ENCODE data around the gene DCLK1.
"Not testable (repeated sequence)": the region's sequence is repeated elsewhere in the genome, so short reads cannot be mapped to it uniquely, and the experiment has no call there.

The DCLK1 gene

DNA sequence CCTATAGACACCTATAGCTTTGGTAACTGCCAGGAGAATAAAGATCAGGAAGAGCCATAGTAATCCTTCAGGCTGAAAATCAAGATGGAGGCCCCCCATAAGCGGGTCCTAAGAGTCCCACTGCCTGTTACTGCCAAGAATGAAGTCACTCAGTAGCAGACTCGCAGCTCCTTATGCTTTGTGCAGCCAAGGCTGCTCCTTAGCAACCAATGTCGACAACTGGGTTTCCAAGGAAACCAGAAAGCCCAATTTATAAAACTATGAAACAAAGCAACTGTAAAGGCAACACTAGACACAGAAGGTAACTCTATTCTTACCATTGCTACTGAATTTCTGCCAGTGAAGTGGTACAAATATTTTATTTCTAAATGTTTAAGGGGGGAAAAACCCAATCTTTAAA lies 56.5 kb downstream of the DCLK1 start:
- no CpG with 5 or more reads among the region's 3 CpGs for WGBS (ENCODE audit: extremely low coverage, insufficient coverage, insufficient read length)
- H2AFZ ChIP-seq (ENCODE audit: insufficient read depth, low read length, poor library complexity), result no peak overlapping the region
- no peaks in the 10 kb centered on the region for H3K79me2 ChIP-seq (ENCODE audit: control insufficient read depth, insufficient read depth, low read length, poor library complexity)
- no peak overlapping the region for H3K23ac ChIP-seq (ENCODE audit: low read length)
- H2AK5ac ChIP-seq (ENCODE audit: low read length), result no peak overlapping the region
- H3K4me3 ChIP-seq (ENCODE audit: low read depth, low read length), result no peak overlapping the region
- H4K91ac ChIP-seq (ENCODE audit: low read depth, low read length), result no peak overlapping the region
- DNase-seq, result peak in 1 of 2 donors; percentile 22
- no peak overlapping the region for H3K27ac ChIP-seq (ENCODE audit: low read depth, low read length)
- peaks cover 2% of the 10 kb centered on the region for H3K27me3 ChIP-seq (ENCODE audit: insufficient read depth, low read length)
- H2BK5ac ChIP-seq (ENCODE audit: low read depth, low read length, poor library complexity), result no peak overlapping the region
- no peaks in the 10 kb centered on the region for H3K36me3 ChIP-seq (ENCODE audit: control insufficient read depth in 1 of 2, insufficient read depth in 2 of 2, low read length in 2 of 2)
- no peak overlapping the region for H2BK12ac ChIP-seq (ENCODE audit: low read length)
- no peak overlapping the region for H3K4ac ChIP-seq (ENCODE audit: low read depth, low read length)
- no peak overlapping the region for H3K4me2 ChIP-seq (ENCODE audit: low read length)
- H3K18ac ChIP-seq (ENCODE audit: low read length), result no peak overlapping the region
- H4K8ac ChIP-seq (ENCODE audit: low read depth, low read length), result no peak overlapping the region
- H3K79me1 ChIP-seq (ENCODE audit: low read length), result no peaks in the 10 kb centered on the region
- no peak overlapping the region for H3K9ac ChIP-seq (ENCODE audit: low read length)
- H2BK120ac ChIP-seq (ENCODE audit: insufficient read depth, low read length, poor library complexity), result no peak overlapping the region
- H3K9me3 ChIP-seq (ENCODE audit: insufficient read depth, low read depth, low read length), result no peaks in the 10 kb centered on the region
- H3K14ac ChIP-seq (ENCODE audit: low read length), result no peak overlapping the region
- H3K4me1 ChIP-seq (ENCODE audit: control insufficient read depth in 1 of 2, insufficient read depth in 2 of 2, low read length in 2 of 2), result no peaks in the 10 kb centered on the region
- H4K12ac ChIP-seq (ENCODE audit: low read depth, low read length), result no peak overlapping the region

DNA sequence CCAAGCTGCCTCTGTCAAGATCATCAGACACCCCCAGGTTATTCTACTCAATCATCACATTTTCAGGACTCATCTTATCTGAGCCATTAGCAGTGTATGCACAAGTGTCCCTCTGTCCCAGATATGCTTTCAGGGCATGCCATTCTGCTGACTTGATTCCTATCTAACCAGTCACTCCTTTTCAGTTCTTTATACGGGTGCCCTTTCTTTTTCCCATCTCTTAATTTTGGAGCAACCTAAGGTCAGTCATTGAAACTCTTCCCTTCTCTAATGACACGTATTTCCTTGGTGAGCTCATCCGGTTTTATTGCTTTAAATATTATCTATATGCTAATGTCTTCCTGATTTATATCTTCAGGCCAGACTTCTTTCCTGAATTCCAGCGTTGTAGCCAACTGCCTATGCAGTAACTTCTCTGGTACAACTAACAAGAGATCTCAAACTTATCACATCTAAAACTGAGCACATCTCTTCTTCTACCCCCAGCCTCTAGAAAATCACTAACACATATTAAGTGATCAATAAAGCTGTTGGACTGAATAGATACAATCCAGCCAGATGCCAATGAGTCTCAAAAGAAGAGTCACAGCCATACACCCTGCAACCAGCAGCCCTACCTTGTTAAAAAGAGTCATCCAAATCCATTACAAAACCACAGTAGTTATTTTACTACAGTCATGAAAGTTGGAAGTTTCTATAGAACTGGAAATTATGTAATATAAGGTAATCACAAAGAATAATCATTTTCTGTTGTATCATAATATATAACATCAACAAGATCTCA lies 58.8 kb downstream of the DCLK1 start:
- no peak overlapping the region for H3K4me2 ChIP-seq (ENCODE audit: low read length)
- H3K9me3 ChIP-seq (ENCODE audit: insufficient read depth, low read depth, low read length), result no peaks in the 10 kb centered on the region
- H3K23ac ChIP-seq (ENCODE audit: low read length), result no peak overlapping the region
- peak; percentile 83 to 96 for DNase-seq
- no peak overlapping the region for H3K9ac ChIP-seq (ENCODE audit: low read length)
- H2AK5ac ChIP-seq (ENCODE audit: low read length), result no peak overlapping the region
- no peak overlapping the region for H2BK120ac ChIP-seq (ENCODE audit: insufficient read depth, low read length, poor library complexity)
- H3K27ac ChIP-seq (ENCODE audit: low read depth, low read length), result no peak overlapping the region
- no peak overlapping the region for H4K12ac ChIP-seq (ENCODE audit: low read depth, low read length)
- no peak overlapping the region for H4K8ac ChIP-seq (ENCODE audit: low read depth, low read length)
- no peaks in the 10 kb centered on the region for H3K79me2 ChIP-seq (ENCODE audit: control insufficient read depth, insufficient read depth, low read length, poor library complexity)
- no peaks in the 10 kb centered on the region for H3K4me1 ChIP-seq (ENCODE audit: control insufficient read depth in 1 of 2, insufficient read depth in 2 of 2, low read length in 2 of 2)
- H3K36me3 ChIP-seq (ENCODE audit: control insufficient read depth in 1 of 2, insufficient read depth in 2 of 2, low read length in 2 of 2), result no peaks in the 10 kb centered on the region
- H2BK5ac ChIP-seq (ENCODE audit: low read depth, low read length, poor library complexity), result no peak overlapping the region
- WGBS (ENCODE audit: extremely low coverage, insufficient coverage, insufficient read length), result no CpG with 5 or more reads among the region's 4 CpGs
- H2AFZ ChIP-seq (ENCODE audit: insufficient read depth, low read length, poor library complexity), result no peak overlapping the region
- H3K4ac ChIP-seq (ENCODE audit: low read depth, low read length), result no peak overlapping the region
- H4K91ac ChIP-seq (ENCODE audit: low read depth, low read length), result no peak overlapping the region
- H2BK12ac ChIP-seq (ENCODE audit: low read length), result no peak overlapping the region
- H3K14ac ChIP-seq (ENCODE audit: low read length), result no peak overlapping the region
- no peak overlapping the region for H3K4me3 ChIP-seq (ENCODE audit: low read depth, low read length)
- peaks cover 2% of the 10 kb centered on the region for H3K27me3 ChIP-seq (ENCODE audit: insufficient read depth, low read length)
- H3K18ac ChIP-seq (ENCODE audit: low read length), result no peak overlapping the region
- H3K79me1 ChIP-seq (ENCODE audit: low read length), result no peaks in the 10 kb centered on the region

DNA sequence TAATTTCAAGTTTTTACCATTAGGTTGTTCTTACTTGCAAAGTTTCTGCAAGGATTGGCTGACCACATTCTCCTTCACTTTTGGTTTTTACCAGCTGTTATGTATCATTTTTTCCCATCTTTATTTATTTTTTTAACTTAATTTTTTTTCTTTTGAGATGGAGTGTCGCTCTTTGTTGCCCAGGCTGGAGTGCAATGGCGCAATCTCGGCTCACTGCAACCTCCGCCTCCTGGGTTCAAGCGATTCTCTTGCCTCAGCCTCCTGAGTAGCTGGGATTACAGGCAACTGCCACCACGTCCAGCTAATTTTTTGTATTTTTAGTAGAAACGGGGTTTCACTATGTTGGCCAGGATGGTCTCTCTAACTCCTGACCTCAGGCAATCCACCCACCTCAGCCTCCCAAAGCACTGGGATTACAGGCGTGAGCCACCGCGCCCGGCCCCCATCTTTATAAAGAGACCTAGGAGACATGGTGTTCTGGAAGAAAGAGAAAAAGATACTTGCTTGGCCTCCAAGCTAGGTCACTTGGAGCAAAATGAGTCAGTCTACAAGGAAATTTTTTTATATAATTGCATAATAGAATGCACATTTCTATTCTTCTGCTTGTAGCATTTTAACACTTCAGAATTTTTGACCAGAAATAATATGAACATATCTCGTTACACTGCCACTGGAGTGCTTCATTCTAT lies 60.5 kb downstream of the DCLK1 start:
- H4K8ac ChIP-seq (ENCODE audit: low read depth, low read length); H2BK120ac ChIP-seq (ENCODE audit: insufficient read depth, low read length, poor library complexity); H4K91ac ChIP-seq (ENCODE audit: low read depth, low read length); H2BK12ac ChIP-seq (ENCODE audit: low read length); H2BK5ac ChIP-seq (ENCODE audit: low read depth, low read length, poor library complexity); H2AFZ ChIP-seq (ENCODE audit: insufficient read depth, low read length, poor library complexity); H3K79me1 ChIP-seq (ENCODE audit: low read length); H3K4me1 ChIP-seq (ENCODE audit: control insufficient read depth in 1 of 2, insufficient read depth in 2 of 2, low read length in 2 of 2); H3K36me3 ChIP-seq (ENCODE audit: control insufficient read depth in 1 of 2, insufficient read depth in 2 of 2, low read length in 2 of 2); H3K14ac ChIP-seq (ENCODE audit: low read length); H3K4me3 ChIP-seq (ENCODE audit: low read depth, low read length); H3K4ac ChIP-seq (ENCODE audit: low read depth, low read length); H3K79me2 ChIP-seq (ENCODE audit: control insufficient read depth, insufficient read depth, low read length, poor library complexity); H3K9ac ChIP-seq (ENCODE audit: low read length); H3K27ac ChIP-seq (ENCODE audit: low read depth, low read length); DNase-seq; H4K12ac ChIP-seq (ENCODE audit: low read depth, low read length); H2AK5ac ChIP-seq (ENCODE audit: low read length); H3K18ac ChIP-seq (ENCODE audit: low read length); H3K4me2 ChIP-seq (ENCODE audit: low read length); H3K23ac ChIP-seq (ENCODE audit: low read length); H3K9me3 ChIP-seq (ENCODE audit: insufficient read depth, low read depth, low read length); H3K27me3 ChIP-seq (ENCODE audit: insufficient read depth, low read length): not testable (repeated sequence)
- no CpG with 5 or more reads among the region's 12 CpGs for WGBS (ENCODE audit: extremely low coverage, insufficient coverage, insufficient read length)

DNA sequence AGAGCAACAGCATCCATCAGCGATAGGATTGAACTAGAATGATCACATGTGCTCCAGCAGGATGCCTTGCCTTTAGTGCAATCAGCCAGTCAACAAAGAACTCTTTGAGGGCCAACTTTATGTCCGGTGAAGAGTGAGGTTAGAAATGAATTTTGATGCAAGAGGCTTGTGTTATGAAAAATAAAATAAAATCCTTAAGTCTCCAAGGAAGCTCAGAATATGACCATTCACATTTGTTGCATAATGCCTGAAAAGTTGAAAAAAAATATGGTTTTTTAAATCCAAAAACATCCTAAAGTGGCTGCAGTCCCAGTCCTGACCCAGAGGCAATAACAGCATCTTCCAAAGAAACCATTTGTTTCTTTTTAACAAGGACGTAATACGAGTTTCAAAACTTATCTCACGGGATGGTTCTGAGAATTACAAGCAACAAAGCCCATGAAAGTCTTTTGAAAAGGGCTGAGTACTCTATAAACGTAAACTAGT lies 61.3 kb downstream of the DCLK1 start:
- no peak overlapping the region for H2AFZ ChIP-seq (ENCODE audit: insufficient read depth, low read length, poor library complexity)
- no peak for DNase-seq
- H3K9me3 ChIP-seq (ENCODE audit: insufficient read depth, low read depth, low read length), result no peaks in the 10 kb centered on the region
- H3K27ac ChIP-seq (ENCODE audit: low read depth, low read length), result no peak overlapping the region
- no peak overlapping the region for H2BK5ac ChIP-seq (ENCODE audit: low read depth, low read length, poor library complexity)
- H3K4me1 ChIP-seq (ENCODE audit: control insufficient read depth in 1 of 2, insufficient read depth in 2 of 2, low read length in 2 of 2), result no peaks in the 10 kb centered on the region
- H4K8ac ChIP-seq (ENCODE audit: low read depth, low read length), result no peak overlapping the region
- no peak overlapping the region for H4K12ac ChIP-seq (ENCODE audit: low read depth, low read length)
- no peak overlapping the region for H3K4me2 ChIP-seq (ENCODE audit: low read length)
- H3K4me3 ChIP-seq (ENCODE audit: low read depth, low read length), result no peak overlapping the region
- H3K4ac ChIP-seq (ENCODE audit: low read depth, low read length), result no peak overlapping the region
- H2BK120ac ChIP-seq (ENCODE audit: insufficient read depth, low read length, poor library complexity), result no peak overlapping the region
- no CpG with 5 or more reads among the region's 6 CpGs for WGBS (ENCODE audit: extremely low coverage, insufficient coverage, insufficient read length)
- H4K91ac ChIP-seq (ENCODE audit: low read depth, low read length), result no peak overlapping the region
- H3K79me2 ChIP-seq (ENCODE audit: control insufficient read depth, insufficient read depth, low read length, poor library complexity), result no peaks in the 10 kb centered on the region
- no peak overlapping the region for H3K18ac ChIP-seq (ENCODE audit: low read length)
- no peaks in the 10 kb centered on the region for H3K36me3 ChIP-seq (ENCODE audit: control insufficient read depth in 1 of 2, insufficient read depth in 2 of 2, low read length in 2 of 2)
- H3K23ac ChIP-seq (ENCODE audit: low read length), result no peak overlapping the region
- H3K79me1 ChIP-seq (ENCODE audit: low read length), result no peaks in the 10 kb centered on the region
- no peak overlapping the region for H2BK12ac ChIP-seq (ENCODE audit: low read length)
- no peak overlapping the region for H3K14ac ChIP-seq (ENCODE audit: low read length)
- peaks cover 2% of the 10 kb centered on the region for H3K27me3 ChIP-seq (ENCODE audit: insufficient read depth, low read length)
- H3K9ac ChIP-seq (ENCODE audit: low read length), result no peak overlapping the region
- H2AK5ac ChIP-seq (ENCODE audit: low read length), result no peak overlapping the region

Measured in trophoblast cell (in vitro differentiated cells and primary cell).